SH-SY5Y (cell line): ENCODE data around the gene ZC2HC1B.

Experiments used
- GATA2 ChIP-seq: IDR thresholded peaks from 2 replicates; pipeline ENCODE4 v1.6.1; 2011; ENCODE audit warnings: mild to moderate bottlenecking, low read depth, low read length
- GATA3 ChIP-seq: IDR thresholded peaks from 2 replicates; pipeline ENCODE4 v1.6.1; 2011; ENCODE audit warnings: low read depth, mild to moderate bottlenecking, low read length, moderate library complexity

- no peak for TF ChIP-seq GATA2
- TF ChIP-seq GATA3, result no peak
Observed at GRCh38 chr6:143952947-143953701, 88.8 kb downstream of the ZC2HC1B start.
